Suprapubic skin (tissue), 3 donors: ENCODE measurements around the gene AFAP1L2.

Source experiments
- POLR2A ChIP-seq, 2 donors: fragments of 450-650 bp; IDR thresholded peaks; one replicate each; pipeline ENCODE4 v1.6.1; 2017; ENCODE audit warnings: antibody characterized with exemption in 2 of 2, mild to moderate bottlenecking in 2 of 2, moderate library complexity in 2 of 2
- TF ChIP-seq, protein P1 (sequence below), 2 donors: fragments of 200-600 bp in 1 of 2; fragments of 450-650 bp in 1 of 2; sonication (generic) in 1 of 2; IDR thresholded peaks; one replicate each; pipeline ENCODE4 v1.5.1; 2016 to 2019; ENCODE audit warnings: antibody characterized with exemption in 2 of 2, mild to moderate bottlenecking in 1 of 2, moderate library complexity in 1 of 2

DNA sequence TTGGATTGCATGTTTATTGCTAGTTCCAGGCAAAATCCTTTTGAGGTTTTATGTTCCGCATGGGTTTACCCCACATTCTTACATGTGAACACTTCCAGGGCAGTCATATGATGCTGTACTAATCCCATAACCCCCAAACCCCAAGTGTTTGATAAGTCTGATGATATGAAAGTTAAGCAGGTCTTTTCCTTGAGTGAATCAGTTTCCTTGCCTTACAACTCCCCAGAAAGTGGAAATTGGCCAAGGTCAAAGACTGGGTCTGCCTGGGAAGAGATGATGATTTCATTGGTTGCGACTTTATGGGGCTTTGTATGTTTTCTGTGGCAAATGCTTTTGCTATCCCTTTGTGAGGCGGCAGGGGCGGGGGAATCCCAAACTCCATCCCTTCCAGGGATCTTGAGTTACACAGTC, 24.7 kb downstream of the AFAP1L2 start:
- TF ChIP-seq, protein P1, sequence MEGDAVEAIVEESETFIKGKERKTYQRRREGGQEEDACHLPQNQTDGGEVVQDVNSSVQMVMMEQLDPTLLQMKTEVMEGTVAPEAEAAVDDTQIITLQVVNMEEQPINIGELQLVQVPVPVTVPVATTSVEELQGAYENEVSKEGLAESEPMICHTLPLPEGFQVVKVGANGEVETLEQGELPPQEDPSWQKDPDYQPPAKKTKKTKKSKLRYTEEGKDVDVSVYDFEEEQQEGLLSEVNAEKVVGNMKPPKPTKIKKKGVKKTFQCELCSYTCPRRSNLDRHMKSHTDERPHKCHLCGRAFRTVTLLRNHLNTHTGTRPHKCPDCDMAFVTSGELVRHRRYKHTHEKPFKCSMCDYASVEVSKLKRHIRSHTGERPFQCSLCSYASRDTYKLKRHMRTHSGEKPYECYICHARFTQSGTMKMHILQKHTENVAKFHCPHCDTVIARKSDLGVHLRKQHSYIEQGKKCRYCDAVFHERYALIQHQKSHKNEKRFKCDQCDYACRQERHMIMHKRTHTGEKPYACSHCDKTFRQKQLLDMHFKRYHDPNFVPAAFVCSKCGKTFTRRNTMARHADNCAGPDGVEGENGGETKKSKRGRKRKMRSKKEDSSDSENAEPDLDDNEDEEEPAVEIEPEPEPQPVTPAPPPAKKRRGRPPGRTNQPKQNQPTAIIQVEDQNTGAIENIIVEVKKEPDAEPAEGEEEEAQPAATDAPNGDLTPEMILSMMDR (IDR thresholded peaks at IDR 0.05), result no peak
- TF ChIP-seq POLR2A (IDR thresholded peaks at IDR 0.05), result no peak
